ENCODE data around the gene LAMA2.
A peak's percentile ranks its signal among the peaks of the same experiment; 100 is the strongest.

The LAMA2 gene

GRCh38 chr6:129507059-129507807 lies 624.3 kb downstream of the LAMA2 start:
- H3K79me1 ChIP-seq (replicated peaks; ENCODE audit: low read length, poor library complexity, severe bottlenecking) = no peaks in the 10 kb centered on the region
- H3K36me3 ChIP-seq (ENCODE audit: control insufficient read depth in 1 of 2, insufficient read depth in 2 of 2, low read depth in 1 of 2, low read length in 2 of 2) = peaks cover 3 to 40% of the 10 kb centered on the region in 2 experiments
- no peak overlapping the region for H2BK15ac ChIP-seq (ENCODE audit: low read depth, poor library complexity, severe bottlenecking)
- no peak overlapping the region for H2AFZ ChIP-seq (ENCODE audit: low read depth, low read length)
- no peak overlapping the region for H2BK120ac ChIP-seq (ENCODE audit: low read depth, low read length)
- no peak overlapping the region for H2AK5ac ChIP-seq (ENCODE audit: low read length, severe bottlenecking)
- no peak overlapping the region for H3K14ac ChIP-seq (ENCODE audit: low read length in 2 of 2)
- 91% methylated on average over 3 of the region's 5 CpGs for WGBS
- H3K27me3 ChIP-seq (ENCODE audit: control insufficient read depth in 1 of 2, insufficient read depth in 1 of 2, low read length in 2 of 2) = no peaks in the 10 kb centered on the region
- no peak overlapping the region for H4K8ac ChIP-seq (ENCODE audit: low read length)
- no peak overlapping the region for H3K9ac ChIP-seq (ENCODE audit: low read length)
- H3K4me1 ChIP-seq (ENCODE audit: control insufficient read depth, insufficient read depth, low read depth, low read length) = peaks cover 6% of the 10 kb centered on the region
- H3K4me2 ChIP-seq (ENCODE audit: low read length, poor library complexity, severe bottlenecking) = no peak overlapping the region
- no peak overlapping the region for H3K4me3 ChIP-seq (ENCODE audit: insufficient read depth in 1 of 2, low read depth in 1 of 2, low read length in 2 of 2)
- H3K23ac ChIP-seq (ENCODE audit: low read length in 2 of 2) = no peak overlapping the region
- DNase-seq = no peak
- H2BK12ac ChIP-seq (ENCODE audit: low read length in 2 of 2) = no peak overlapping the region
- H3K9me3 ChIP-seq (ENCODE audit: control insufficient read depth, low read length) = no peaks in the 10 kb centered on the region
- H4K91ac ChIP-seq (ENCODE audit: low read length) = no peak overlapping the region
- no peak overlapping the region for H2BK5ac ChIP-seq (ENCODE audit: low read depth, low read length, poor library complexity, severe bottlenecking)
- no peak overlapping the region for H3K18ac ChIP-seq (ENCODE audit: low read depth in 1 of 2, low read length in 2 of 2)
- H3K27ac ChIP-seq (ENCODE audit: low read length, poor library complexity, severe bottlenecking) = no peak overlapping the region
- H3K4ac ChIP-seq (ENCODE audit: low read depth in 1 of 2, low read length in 2 of 2) = no peak overlapping the region

DNA sequence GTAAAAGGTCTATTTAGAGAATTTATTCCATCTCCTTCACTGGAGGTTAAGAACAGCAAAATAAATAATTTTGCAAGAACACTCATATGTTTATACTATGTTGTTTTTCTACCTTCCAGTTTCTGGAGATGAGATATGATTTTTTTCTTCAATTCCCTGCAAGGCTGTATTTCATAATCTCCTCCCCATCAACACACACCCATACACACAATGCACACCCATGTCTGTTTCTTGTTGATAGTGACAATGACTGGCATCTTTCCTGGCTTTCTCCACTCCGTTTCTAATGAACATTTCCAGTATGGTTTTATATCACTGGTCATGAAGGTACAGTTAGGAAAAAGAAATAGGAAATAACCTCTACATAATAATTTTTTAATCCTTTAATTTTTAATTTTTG lies 624.9 kb downstream of the LAMA2 start:
- Histone ChIP-seq H2BK120ac (ENCODE audit: low read depth, low read length) (no peak overlapping the region), H3K23ac (ENCODE audit: low read length in 2 of 2) (no peak overlapping the region), H2AFZ (ENCODE audit: low read depth, low read length) (no peak overlapping the region), H3K14ac (ENCODE audit: low read length in 2 of 2) (no peak overlapping the region), H3K4ac (ENCODE audit: low read depth in 1 of 2, low read length in 2 of 2) (no peak overlapping the region), H3K36me3 (ENCODE audit: control insufficient read depth in 1 of 2, insufficient read depth in 2 of 2, low read depth in 1 of 2, low read length in 2 of 2) (peaks cover 3 to 45% of the 10 kb centered on the region in 2 experiments), H3K27ac (ENCODE audit: low read length, poor library complexity, severe bottlenecking) (no peak overlapping the region), H3K27me3 (ENCODE audit: control insufficient read depth in 1 of 2, insufficient read depth in 1 of 2, low read length in 2 of 2) (no peaks in the 10 kb centered on the region), H3K4me1 (ENCODE audit: control insufficient read depth, insufficient read depth, low read depth, low read length) (peaks cover 6% of the 10 kb centered on the region), H3K4me2 (ENCODE audit: low read length, poor library complexity, severe bottlenecking) (no peak overlapping the region), H3K4me3 (ENCODE audit: insufficient read depth in 1 of 2, low read depth in 1 of 2, low read length in 2 of 2) (no peak overlapping the region), H2AK5ac (ENCODE audit: low read length, severe bottlenecking) (no peak overlapping the region), H3K9me3 (ENCODE audit: control insufficient read depth, low read length) (no peaks in the 10 kb centered on the region), H2BK15ac (ENCODE audit: low read depth, poor library complexity, severe bottlenecking) (no peak overlapping the region), H3K9ac (ENCODE audit: low read length) (no peak overlapping the region), H3K79me1 (replicated peaks; ENCODE audit: low read length, poor library complexity, severe bottlenecking) (no peaks in the 10 kb centered on the region), H4K8ac (ENCODE audit: low read length) (no peak overlapping the region), H3K18ac (ENCODE audit: low read depth in 1 of 2, low read length in 2 of 2) (no peak overlapping the region), H4K91ac (ENCODE audit: low read length) (no peak overlapping the region), H2BK12ac (ENCODE audit: low read length in 2 of 2) (no peak overlapping the region), H2BK5ac (ENCODE audit: low read depth, low read length, poor library complexity, severe bottlenecking) (no peak overlapping the region)
- no peak for DNase-seq
- no CpG with 5 or more reads among the region's 1 CpG for WGBS

GRCh38 chr6:129508477-129509145 lies 625.7 kb downstream of the LAMA2 start:
- Histone ChIP-seq H3K4me3 (ENCODE audit: insufficient read depth in 1 of 2, low read depth in 1 of 2, low read length in 2 of 2) (no peak overlapping the region), H3K14ac (ENCODE audit: low read length in 2 of 2) (no peak overlapping the region), H3K9ac (ENCODE audit: low read length) (no peak overlapping the region), H3K23ac (ENCODE audit: low read length in 2 of 2) (no peak overlapping the region), H2AK5ac (ENCODE audit: low read length, severe bottlenecking) (no peak overlapping the region), H3K9me3 (ENCODE audit: control insufficient read depth, low read length) (no peaks in the 10 kb centered on the region), H2BK15ac (ENCODE audit: low read depth, poor library complexity, severe bottlenecking) (no peak overlapping the region), H4K8ac (ENCODE audit: low read length) (no peak overlapping the region), H3K18ac (ENCODE audit: low read depth in 1 of 2, low read length in 2 of 2) (no peak overlapping the region), H2BK12ac (ENCODE audit: low read length in 2 of 2) (no peak overlapping the region), H3K4me2 (ENCODE audit: low read length, poor library complexity, severe bottlenecking) (no peak overlapping the region), H4K91ac (ENCODE audit: low read length) (no peak overlapping the region), H2BK120ac (ENCODE audit: low read depth, low read length) (no peak overlapping the region), H3K36me3 (ENCODE audit: control insufficient read depth in 1 of 2, insufficient read depth in 2 of 2, low read depth in 1 of 2, low read length in 2 of 2) (peaks cover 3 to 37% of the 10 kb centered on the region in 2 experiments), H3K27ac (ENCODE audit: low read length, poor library complexity, severe bottlenecking) (no peak overlapping the region), H2BK5ac (ENCODE audit: low read depth, low read length, poor library complexity, severe bottlenecking) (no peak overlapping the region), H3K4ac (ENCODE audit: low read depth in 1 of 2, low read length in 2 of 2) (no peak overlapping the region), H3K4me1 (ENCODE audit: control insufficient read depth, insufficient read depth, low read depth, low read length) (peaks cover 2% of the 10 kb centered on the region), H3K79me1 (replicated peaks; ENCODE audit: low read length, poor library complexity, severe bottlenecking) (no peaks in the 10 kb centered on the region), H2AFZ (ENCODE audit: low read depth, low read length) (no peak overlapping the region), H3K27me3 (ENCODE audit: control insufficient read depth in 1 of 2, insufficient read depth in 1 of 2, low read length in 2 of 2) (no peaks in the 10 kb centered on the region)
- WGBS = 72% methylated on average over 4 of the region's 4 CpGs
- no peak for DNase-seq

GRCh38 chr6:129510950-129511349 lies 628.0 kb downstream of the LAMA2 start:
- Histone ChIP-seq H2BK5ac (ENCODE audit: low read depth, low read length, poor library complexity, severe bottlenecking) (no peak overlapping the region), H3K36me3 (ENCODE audit: control insufficient read depth in 1 of 2, insufficient read depth in 2 of 2, low read depth in 1 of 2, low read length in 2 of 2) (peaks cover 9 to 40% of the 10 kb centered on the region in 2 experiments), H4K8ac (ENCODE audit: low read length) (no peak overlapping the region), H3K9ac (ENCODE audit: low read length) (no peak overlapping the region), H3K23ac (ENCODE audit: low read length in 2 of 2) (no peak overlapping the region), H4K91ac (ENCODE audit: low read length) (no peak overlapping the region), H2BK12ac (ENCODE audit: low read length in 2 of 2) (no peak overlapping the region), H3K14ac (ENCODE audit: low read length in 2 of 2) (no peak overlapping the region), H2BK15ac (ENCODE audit: low read depth, poor library complexity, severe bottlenecking) (no peak overlapping the region), H3K4me1 (ENCODE audit: control insufficient read depth, insufficient read depth, low read depth, low read length) (peaks cover 2% of the 10 kb centered on the region), H2AK5ac (ENCODE audit: low read length, severe bottlenecking) (no peak overlapping the region), H3K79me1 (replicated peaks; ENCODE audit: low read length, poor library complexity, severe bottlenecking) (no peaks in the 10 kb centered on the region), H2AFZ (ENCODE audit: low read depth, low read length) (no peak overlapping the region), H3K27ac (ENCODE audit: low read length, poor library complexity, severe bottlenecking) (no peak overlapping the region), H3K18ac (ENCODE audit: low read depth in 1 of 2, low read length in 2 of 2) (no peak overlapping the region), H3K4ac (ENCODE audit: low read depth in 1 of 2, low read length in 2 of 2) (no peak overlapping the region), H3K9me3 (ENCODE audit: control insufficient read depth, low read length) (no peaks in the 10 kb centered on the region), H3K4me3 (ENCODE audit: insufficient read depth in 1 of 2, low read depth in 1 of 2, low read length in 2 of 2) (no peak overlapping the region), H3K27me3 (ENCODE audit: control insufficient read depth in 1 of 2, insufficient read depth in 1 of 2, low read length in 2 of 2) (no peaks in the 10 kb centered on the region), H3K4me2 (ENCODE audit: low read length, poor library complexity, severe bottlenecking) (no peak overlapping the region), H2BK120ac (ENCODE audit: low read depth, low read length) (no peak overlapping the region)
- DNase-seq = peak; percentile 46
- WGBS = 4% methylated on average over 2 of the region's 2 CpGs

Measured in mesenchymal stem cell (in vitro differentiated cells and primary cell).